NCI-H2171 (cell line): Measurements from ENCODE around the gene NT5E.

Experiments
- DNase-seq: peaks from one replicate; lab custom pipeline; 2025; lab: John Stamatoyannopoulos, UW

Gene NT5E

GRCh38 chr6:85421972-85422371 lies 27.9 kb upstream of the NT5E start:
- DNase-seq: no peak

DNA sequence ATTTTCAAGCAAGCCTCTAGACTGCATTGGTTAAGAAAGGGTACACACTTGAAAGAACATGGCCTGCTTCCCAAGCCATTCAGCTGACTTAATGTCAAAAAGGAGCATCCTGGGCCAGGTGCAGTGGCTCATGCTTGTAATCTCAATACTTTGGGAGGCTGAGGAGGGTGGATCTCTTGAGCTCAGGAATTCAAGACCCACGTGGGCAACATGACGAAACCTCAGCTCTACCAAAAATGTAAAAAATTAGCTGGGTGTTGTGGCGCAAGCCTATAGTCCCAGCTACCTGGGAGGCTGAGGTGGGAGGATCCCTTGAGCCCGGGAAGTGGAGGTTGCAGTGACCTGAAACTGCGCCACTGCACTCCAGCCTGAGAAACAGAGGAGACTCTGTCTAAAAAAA lies 26.9 kb upstream of the NT5E start:
- no peak for DNase-seq

- no peak for DNase-seq
These were observed 24.9 kb upstream of the NT5E start for GRCh38 chr6:85424981-85425380.

DNA sequence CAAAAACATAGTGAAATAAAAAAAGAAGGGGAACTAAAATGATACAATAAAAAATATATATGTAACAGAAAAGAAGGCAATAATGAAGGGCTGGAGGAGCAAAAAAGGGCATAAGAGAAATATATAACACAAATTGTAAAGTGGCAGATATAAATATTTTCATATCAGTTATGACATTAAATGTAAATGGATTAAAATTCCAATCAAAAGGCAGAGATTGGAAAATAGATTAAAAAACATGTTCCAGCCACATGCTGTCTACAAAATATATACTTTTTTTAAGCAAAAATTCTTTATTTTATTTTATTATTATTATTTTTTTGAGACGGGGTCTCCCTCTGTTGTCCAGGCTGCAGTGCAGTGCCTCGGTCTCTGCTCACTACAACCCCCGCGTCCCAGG lies 23.9 kb upstream of the NT5E start:
- no peak for DNase-seq

- DNase-seq: no peak
These were observed 21.4 kb upstream of the NT5E start for GRCh38 chr6:85428486-85428885.

DNA sequence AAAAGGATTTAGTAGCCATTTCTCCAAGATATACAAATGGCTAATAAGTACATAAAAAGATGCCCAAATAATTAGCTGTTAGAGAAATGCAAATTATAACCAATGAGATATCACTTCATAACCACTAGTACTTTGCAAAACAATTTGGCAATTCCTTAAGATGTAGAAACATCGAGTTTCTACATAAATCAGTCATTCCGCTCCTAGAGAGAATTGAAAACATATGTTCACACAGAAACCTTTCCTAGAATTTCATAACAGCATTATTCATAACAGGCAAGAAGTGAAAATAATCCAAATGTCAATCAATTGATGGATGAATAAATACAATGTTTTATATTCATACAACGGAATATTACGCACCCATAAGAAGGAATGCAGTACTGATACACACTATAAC lies 20.5 kb upstream of the NT5E start:
- no peak for DNase-seq

- no peak for DNase-seq
These were observed 18.6 kb upstream of the NT5E start for GRCh38 chr6:85431271-85431670.

GRCh38 chr6:85432554-85432953 lies 17.3 kb upstream of the NT5E start:
- DNase-seq: no peak

GRCh38 chr6:85435851-85436250 lies 14.0 kb upstream of the NT5E start:
- no peak for DNase-seq

DNA sequence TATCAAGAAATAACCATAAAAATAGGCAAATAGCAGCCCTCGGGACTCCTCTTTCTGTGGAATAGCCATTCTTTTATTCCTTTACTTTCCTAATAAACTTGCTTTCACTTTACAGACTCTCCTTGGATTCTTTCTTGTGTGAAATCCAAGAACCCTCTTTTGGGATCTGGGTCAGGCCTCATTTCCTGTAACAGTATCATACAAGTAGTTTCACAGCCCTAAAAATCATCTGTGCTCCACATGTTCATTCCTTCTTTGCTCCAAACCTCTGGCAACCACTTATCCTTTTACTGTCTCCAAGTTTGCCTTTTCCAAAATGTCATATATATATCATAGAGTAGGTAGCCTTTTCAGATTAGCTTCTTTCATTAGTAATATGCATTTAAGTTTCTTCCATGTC lies 13.5 kb upstream of the NT5E start:
- no peak for DNase-seq

- no peak for DNase-seq
These were observed 12.9 kb upstream of the NT5E start for GRCh38 chr6:85436939-85437495.

DNA sequence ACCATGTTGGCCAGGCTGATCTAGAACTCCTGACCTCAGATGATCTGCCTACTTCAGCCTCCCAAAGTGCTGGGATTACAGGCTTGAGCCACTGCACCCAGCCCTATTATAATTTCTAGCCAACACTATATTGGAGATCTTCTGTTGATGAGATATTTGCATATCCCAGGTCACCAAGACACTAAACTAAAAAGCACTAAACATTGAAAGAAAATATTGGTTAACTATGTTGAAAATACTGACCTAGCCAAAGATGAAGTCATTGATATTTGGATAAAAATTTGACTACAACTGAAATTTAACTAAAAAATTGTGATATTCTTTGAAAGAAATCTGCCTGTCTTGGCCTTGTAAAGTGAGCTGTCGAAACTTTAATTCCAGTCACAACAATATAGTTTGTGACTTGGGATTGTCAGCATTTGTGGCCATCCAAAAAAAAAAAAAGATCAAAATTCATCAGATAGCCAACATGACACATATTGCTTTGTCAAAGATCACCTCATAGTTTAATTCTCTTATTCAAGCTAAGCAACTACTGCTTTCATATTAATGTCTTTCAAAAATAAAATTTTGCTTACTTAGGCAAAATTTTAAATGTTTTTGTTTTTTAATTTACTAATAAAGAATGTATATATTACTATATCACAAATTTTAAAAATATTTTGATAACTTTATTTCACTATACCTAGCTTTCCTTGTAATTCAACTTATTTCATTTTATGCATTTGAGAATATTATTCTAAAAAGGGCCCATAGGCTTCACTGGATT lies 6.3 kb upstream of the NT5E start:
- no peak for DNase-seq

- DNase-seq: no peak
These were observed 480 bp upstream of the NT5E start for GRCh38 chr6:85449388-85449817.

DNA sequence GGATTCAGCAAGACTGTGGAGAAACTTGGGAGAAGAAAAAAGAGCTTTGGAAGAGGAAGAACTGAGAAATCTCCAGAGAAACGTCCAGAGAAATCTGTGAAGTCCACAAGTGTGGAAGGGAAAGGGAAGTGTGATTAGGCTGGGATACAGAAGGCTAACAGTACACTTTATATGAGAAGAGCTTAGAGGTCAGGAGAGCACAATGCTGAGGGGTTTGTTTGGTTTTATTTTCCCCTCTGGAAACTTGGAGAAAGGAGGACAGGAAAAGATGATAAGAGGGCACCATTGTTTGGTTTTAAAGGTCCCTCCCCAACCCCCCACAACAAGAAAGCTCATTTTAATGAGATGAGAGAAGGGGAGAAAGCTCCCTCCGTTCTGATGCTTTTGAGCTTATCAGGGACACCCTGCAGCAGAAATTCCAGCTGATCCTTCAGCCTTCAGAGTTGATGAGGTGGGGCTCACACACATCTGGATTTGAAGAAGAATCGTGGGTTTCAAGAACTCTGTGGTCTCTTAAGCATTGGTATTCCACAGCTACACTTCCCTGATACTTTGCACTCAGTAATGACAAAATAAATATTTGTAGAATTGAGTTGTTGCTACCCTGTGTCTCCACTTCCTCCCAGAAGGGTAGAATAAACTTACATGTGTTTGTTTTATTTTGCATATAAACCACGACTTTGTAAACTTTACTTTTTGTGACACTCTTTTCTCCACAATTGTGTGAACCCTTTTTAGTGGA lies 1.9 kb downstream of the NT5E start:
- no peak for DNase-seq

DNA sequence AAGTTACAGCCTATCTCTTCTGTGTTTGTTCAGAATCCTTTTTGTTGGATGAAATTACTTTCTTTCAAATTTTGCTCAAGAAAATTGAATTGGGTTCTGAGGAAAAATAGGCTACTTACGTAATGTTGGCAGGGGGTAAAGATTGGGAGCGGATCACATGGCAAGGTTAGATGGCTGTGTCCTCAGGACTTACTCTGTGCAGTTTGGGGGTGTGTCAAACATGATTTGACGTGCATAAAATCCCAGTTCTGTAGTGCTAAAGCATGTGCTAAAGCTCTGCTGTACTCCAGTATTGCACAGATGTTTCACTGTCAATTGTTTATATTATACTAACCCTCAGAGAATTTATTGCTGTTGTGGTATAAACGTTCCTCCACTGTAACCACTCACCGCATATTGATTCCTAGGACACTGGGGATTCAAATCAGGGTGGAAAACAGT lies 2.6 kb downstream of the NT5E start:
- no peak for DNase-seq

DNA sequence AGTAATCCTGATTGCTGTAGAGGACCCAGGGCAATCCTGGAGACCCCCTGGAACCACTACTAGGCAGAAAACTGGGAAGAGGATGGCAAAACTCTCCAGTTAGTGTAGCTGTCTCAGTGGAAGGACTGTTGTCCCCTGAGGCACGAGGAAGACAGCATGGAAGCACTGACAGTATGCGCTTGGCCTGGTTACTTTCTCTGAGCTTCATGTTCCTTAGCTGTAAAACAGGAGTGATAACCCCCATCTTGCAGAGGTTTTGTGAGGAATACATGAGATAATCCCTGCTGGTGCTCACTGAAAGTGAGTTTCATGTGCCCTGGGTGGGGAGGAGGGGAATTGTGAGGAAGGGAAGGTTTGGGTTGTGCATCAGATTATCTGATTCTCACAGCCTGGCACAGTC lies 3.2 kb downstream of the NT5E start:
- no peak for DNase-seq

GRCh38 chr6:85453490-85453889 lies 3.6 kb downstream of the NT5E start:
- DNase-seq: no peak

DNA sequence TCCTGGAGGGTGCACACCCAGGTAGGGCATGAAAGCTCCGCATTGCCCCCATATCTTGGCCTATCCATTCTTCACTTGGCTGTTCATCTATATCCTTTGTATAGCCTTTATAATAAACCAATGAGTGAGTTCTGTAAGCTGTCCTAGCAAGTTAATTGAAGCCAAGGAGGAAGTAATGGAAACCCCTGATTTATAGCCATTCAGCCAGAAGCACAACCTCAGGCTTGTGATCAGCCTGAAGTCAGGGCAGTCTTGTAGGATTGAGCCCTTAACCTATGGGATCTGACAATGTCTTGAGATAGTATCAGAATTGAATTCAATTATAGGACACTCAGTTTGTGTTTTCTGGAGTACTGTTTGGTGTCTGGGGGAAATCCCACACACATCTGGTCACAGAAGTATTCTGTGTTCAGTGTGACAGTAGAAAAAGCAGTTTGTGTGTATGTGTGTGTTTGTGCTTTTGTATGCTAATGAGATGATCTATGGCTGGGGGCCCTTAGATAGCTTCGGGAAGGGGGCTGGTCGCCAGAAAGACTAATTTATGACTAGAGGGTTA lies 5.7 kb downstream of the NT5E start:
- DNase-seq: no peak

DNA sequence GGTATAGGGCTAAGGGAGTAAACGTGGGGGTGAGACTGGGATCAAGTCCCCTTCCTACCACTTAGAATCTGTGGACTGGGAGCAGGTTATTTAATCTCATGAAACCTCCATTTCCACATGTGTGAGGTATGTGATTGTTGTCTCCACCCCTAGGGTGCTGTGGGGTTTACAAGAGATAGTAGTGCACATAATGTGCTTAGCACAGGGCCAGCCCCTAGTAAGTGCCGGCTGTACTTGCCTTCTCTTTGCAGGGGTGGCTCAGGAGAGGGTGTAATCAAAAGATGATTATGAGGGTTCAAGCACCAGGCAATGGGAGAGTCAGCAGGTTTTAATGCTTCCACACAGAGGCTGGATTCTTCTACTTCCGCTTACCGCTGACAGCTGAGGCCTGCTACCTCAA lies 6.9 kb downstream of the NT5E start:
- DNase-seq: no peak

GRCh38 chr6:85458184-85458583 lies 8.3 kb downstream of the NT5E start:
- no peak for DNase-seq

GRCh38 chr6:85458782-85459181 lies 8.9 kb downstream of the NT5E start:
- no peak for DNase-seq

DNA sequence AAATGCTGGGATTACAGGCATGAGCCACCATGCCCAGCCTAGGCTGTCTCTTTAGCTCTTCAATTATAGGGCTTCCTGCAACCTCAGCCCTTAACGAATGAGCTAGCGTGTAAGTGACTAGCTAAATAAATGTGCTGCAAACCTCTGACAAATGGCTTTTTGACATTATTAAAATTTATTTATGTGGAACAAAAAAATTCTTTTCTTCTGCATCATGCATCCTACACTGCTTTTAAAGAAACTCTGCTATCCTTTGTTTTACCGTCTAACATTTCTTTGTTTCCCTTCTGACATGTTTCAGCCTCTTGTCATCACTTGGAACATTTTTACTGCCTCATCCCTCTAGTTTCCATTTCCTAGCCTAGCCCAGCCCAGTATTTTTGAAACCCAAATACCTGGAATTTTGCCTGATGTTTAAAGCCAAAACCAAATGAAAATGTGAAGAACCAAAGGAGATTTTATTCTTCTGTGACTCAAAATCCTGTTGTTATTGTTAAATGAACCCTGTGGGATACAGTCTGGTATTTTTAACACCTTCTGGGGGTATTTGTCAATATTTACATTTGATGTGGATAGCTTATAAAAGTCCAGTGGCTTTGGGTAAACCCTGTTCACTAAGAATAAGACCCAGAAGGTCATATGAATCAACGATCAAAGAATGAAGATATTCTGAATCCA lies 9.5 kb downstream of the NT5E start:
- no peak for DNase-seq
